Muscle layer of colon (tissue), 2 donors: Measurements from ENCODE around the gene MAJIN.

ENCODE experiments used
- H3K27ac ChIP-seq: one replicate; pipeline ENCODE4 v1.7.0; 2013; ENCODE audit warnings: low read depth, mild to moderate bottlenecking, low read length, moderate library complexity
- H3K27me3 ChIP-seq, 2 donors: one replicate each; pipeline ENCODE4 v1.7.0; 2013; ENCODE audit warnings: low read length in 2 of 2, mild to moderate bottlenecking in 2 of 2; ENCODE audit not compliant: insufficient read depth in 2 of 2, control insufficient read depth in 1 of 2
- H3K36me3 ChIP-seq: one replicate; pipeline ENCODE4 v1.7.0; 2013; ENCODE audit warnings: mild to moderate bottlenecking, low read length; ENCODE audit not compliant: insufficient read depth
- H3K4me1 ChIP-seq: one replicate; pipeline ENCODE4 v1.7.0; 2013; ENCODE audit warnings: mild to moderate bottlenecking, low read length; ENCODE audit not compliant: insufficient read depth
- H3K4me3 ChIP-seq, 2 donors: one replicate each; pipeline ENCODE4 v1.7.0; 2013; ENCODE audit warnings: low read length in 2 of 2, low read depth in 1 of 2, mild to moderate bottlenecking in 1 of 2, moderate library complexity in 1 of 2
- H3K9ac ChIP-seq: one replicate; pipeline ENCODE4 v1.7.0; 2013; ENCODE audit warnings: low read length
- H3K9me3 ChIP-seq: one replicate; pipeline ENCODE4 v1.7.0; 2013; ENCODE audit warnings: mild to moderate bottlenecking, low read length
- donor health status: abdominal sarcoma.
- donor health status: Adenocarcinoma of cecum.

MAJIN gene

DNA sequence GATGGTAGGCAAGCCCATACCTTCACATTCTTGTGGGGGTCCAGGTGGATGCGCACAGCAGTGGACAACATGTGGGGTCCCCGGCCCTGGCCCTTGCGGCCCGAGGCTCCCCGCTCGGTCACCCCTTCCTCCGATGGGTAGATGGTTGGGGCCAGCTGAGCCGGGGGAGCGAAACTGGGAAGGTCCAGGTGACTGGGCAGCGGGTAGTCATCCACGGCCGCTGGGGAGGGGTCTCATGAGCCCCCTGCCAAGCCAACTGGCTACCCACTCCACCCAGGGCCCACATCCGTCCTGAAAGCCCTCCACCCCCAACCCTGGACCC, 65.6 kb downstream of the MAJIN start:
- no peaks in the 10 kb centered on the region for H3K4me1 ChIP-seq
- H3K36me3 ChIP-seq, result peaks cover 75% of the 10 kb centered on the region
- H3K9me3 ChIP-seq, result no peaks in the 10 kb centered on the region
- H3K4me3 ChIP-seq, result no peak overlapping the region
- no peaks in the 10 kb centered on the region for H3K27me3 ChIP-seq
- H3K27ac ChIP-seq, result no peak overlapping the region
- no peak overlapping the region for H3K9ac ChIP-seq

DNA sequence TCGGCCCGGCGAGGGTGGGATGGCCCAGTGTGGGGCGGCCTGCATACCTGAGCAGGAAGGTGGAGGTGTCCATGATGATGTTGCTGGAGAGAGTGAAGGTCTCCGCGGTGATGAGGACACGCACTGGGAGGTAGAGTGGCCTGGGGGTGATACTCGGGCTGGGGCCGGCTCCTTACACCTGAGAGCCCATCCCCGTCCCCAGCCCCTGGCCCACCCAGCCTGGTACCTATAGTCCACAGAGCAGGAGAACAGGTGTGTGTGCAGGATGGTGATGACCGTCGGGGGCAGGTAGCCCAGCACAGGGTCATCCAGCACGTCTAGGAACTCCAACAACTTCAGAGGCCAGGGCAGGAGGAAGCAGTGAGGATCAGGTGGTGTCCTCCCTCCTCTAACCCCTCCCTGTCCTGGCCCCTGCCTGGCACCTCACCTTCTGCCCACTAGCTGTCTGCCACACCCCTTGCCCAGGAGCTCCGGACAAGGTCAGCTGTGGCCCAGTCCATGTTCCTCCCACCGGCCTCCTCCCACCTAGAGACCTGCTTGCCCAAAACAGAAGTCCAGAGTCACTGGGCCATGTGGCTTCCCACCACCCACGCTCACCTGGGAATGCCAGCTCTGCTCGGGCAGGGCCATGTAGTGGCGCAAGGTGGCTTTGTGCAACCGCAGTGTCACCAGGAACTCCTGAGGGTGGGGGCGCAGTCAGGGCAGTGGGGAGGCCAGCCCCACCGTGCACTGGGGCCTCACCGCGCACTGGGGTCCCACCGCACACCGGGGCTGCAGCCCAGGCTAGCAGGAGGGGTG, 66.2 kb downstream of the MAJIN start:
- Histone ChIP-seq H3K27me3 (no peaks in the 10 kb centered on the region), H3K36me3 (peaks cover 71% of the 10 kb centered on the region)

GRCh38 chr11:64903291-64903833, 68.5 kb downstream of the MAJIN start:
- Histone ChIP-seq H3K4me3 (no peak overlapping the region), H3K27me3 (no peaks in the 10 kb centered on the region), H3K9ac (no peak overlapping the region), H3K9me3 (no peaks in the 10 kb centered on the region), H3K36me3 (peaks cover 53% of the 10 kb centered on the region), H3K4me1 (no peaks in the 10 kb centered on the region), H3K27ac (no peak overlapping the region)

More for the DNA sequence above, 66.2 kb downstream of the MAJIN start:
- no peaks in the 10 kb centered on the region for H3K4me1 ChIP-seq
- H3K4me3 ChIP-seq, result no peak overlapping the region
- no peaks in the 10 kb centered on the region for H3K9me3 ChIP-seq
- no peak overlapping the region for H3K9ac ChIP-seq
- no peak overlapping the region for H3K27ac ChIP-seq

- H3K9me3 ChIP-seq, result no peaks in the 10 kb centered on the region
Measured at GRCh38 chr11:64902102-64902900, 69.6 kb downstream of the MAJIN start.

GRCh38 chr11:64900774-64901173, 71.1 kb downstream of the MAJIN start:
- Histone ChIP-seq H3K9ac (no peak overlapping the region), H3K36me3 (peaks cover 28% of the 10 kb centered on the region), H3K27me3 (no peaks in the 10 kb centered on the region), H3K4me3 (no peak overlapping the region), H3K4me1 (no peaks in the 10 kb centered on the region), H3K9me3 (no peaks in the 10 kb centered on the region), H3K27ac (no peak overlapping the region)

More at GRCh38 chr11:64902102-64902900, 69.6 kb downstream of the MAJIN start:
- peaks cover 43% of the 10 kb centered on the region for H3K36me3 ChIP-seq
- no peak overlapping the region for H3K4me3 ChIP-seq
- H3K9ac ChIP-seq, result no peak overlapping the region
- H3K27ac ChIP-seq, result no peak overlapping the region
- H3K27me3 ChIP-seq, result no peaks in the 10 kb centered on the region
- no peaks in the 10 kb centered on the region for H3K4me1 ChIP-seq

DNA sequence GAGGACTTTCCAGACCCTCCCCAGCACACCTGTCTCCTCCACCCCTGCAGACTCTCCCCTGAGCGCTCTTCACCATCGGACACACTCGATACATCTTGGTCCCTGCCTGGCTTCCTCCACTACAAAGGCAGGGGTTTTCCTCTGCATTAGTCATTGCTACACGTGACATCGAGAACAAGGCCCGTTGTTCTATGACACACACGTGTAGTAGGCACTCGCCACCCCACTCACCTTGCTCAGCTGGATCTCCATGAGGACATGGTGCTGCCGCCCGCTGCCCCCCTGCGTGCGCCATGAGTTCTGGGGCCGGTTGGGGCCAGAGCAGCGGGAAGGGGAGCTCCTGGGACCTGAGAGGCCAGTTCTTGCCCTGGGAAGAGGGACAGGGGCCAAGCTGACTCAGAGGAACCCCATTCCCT, 71.6 kb downstream of the MAJIN start:
- H3K4me3 ChIP-seq, result no peak overlapping the region
- no peaks in the 10 kb centered on the region for H3K27me3 ChIP-seq
- no peak overlapping the region for H3K27ac ChIP-seq
- H3K36me3 ChIP-seq, result peaks cover 23% of the 10 kb centered on the region
- no peaks in the 10 kb centered on the region for H3K4me1 ChIP-seq
- no peak overlapping the region for H3K9ac ChIP-seq
- H3K9me3 ChIP-seq, result no peaks in the 10 kb centered on the region

- Histone ChIP-seq H3K9ac (no peak overlapping the region), H3K4me1 (no peaks in the 10 kb centered on the region), H3K27me3 (no peaks in the 10 kb centered on the region), H3K27ac (no peak overlapping the region), H3K9me3 (no peaks in the 10 kb centered on the region), H3K36me3 (peaks cover 20% of the 10 kb centered on the region), H3K4me3 (no peak overlapping the region)
Measured at GRCh38 chr11:64898541-64898940, 73.4 kb downstream of the MAJIN start.

GRCh38 chr11:64898076-64898445, 73.8 kb downstream of the MAJIN start:
- Histone ChIP-seq H3K4me3 (no peak overlapping the region), H3K4me1 (no peaks in the 10 kb centered on the region), H3K27ac (no peak overlapping the region), H3K9me3 (no peaks in the 10 kb centered on the region), H3K27me3 (no peaks in the 10 kb centered on the region), H3K36me3 (peaks cover 16% of the 10 kb centered on the region), H3K9ac (no peak overlapping the region)

- Histone ChIP-seq H3K4me3 (no peak overlapping the region), H3K27ac (no peak overlapping the region), H3K9ac (no peak overlapping the region), H3K4me1 (no peaks in the 10 kb centered on the region), H3K36me3 (peaks cover 14% of the 10 kb centered on the region), H3K27me3 (no peaks in the 10 kb centered on the region), H3K9me3 (no peaks in the 10 kb centered on the region)
Measured at GRCh38 chr11:64897381-64898075, 74.4 kb downstream of the MAJIN start.

GRCh38 chr11:64896448-64897022, 75.4 kb downstream of the MAJIN start:
- Histone ChIP-seq H3K27ac (no peak overlapping the region), H3K9ac (no peak overlapping the region), H3K9me3 (no peaks in the 10 kb centered on the region), H3K27me3 (no peaks in the 10 kb centered on the region), H3K36me3 (peaks cover 8% of the 10 kb centered on the region), H3K4me1 (no peaks in the 10 kb centered on the region), H3K4me3 (no peak overlapping the region)
